ENCODE results near the gene DLX1. TPM values are rescaled to one million over a fixed set of nuclear protein-coding genes. Genes with fewer than 3 reads are reported as not detected.

DLX1 gene
- total and polyA plus RNA-seq, 2 of the 8 experiments (the other 6 are each of a cell fraction or from before 2014, with no cell fraction given): 0.11 TPM; not detected in 1

- H3K18ac ChIP-seq (ENCODE audit: extremely low read depth, low read length): no peak overlapping the region
- ChIA-PET CTCF (ENCODE audit: partially characterized antibody) (interaction anchor here (1.4 kb wide), 1 partner anchor 31 kb away, joined by 3 read pairs; no protein-coding TSS in a partner anchor), POLR2A (ENCODE audit: partially characterized antibody) (no interaction called here)
- H2BK120ac ChIP-seq (replicated peaks; ENCODE audit: low read depth, low read length): no peak overlapping the region
- no peak overlapping the region for H3K56ac ChIP-seq (replicated peaks; ENCODE audit: insufficient read length, low read depth, low read length)
- no peaks in the 10 kb centered on the region for H3K9me3 ChIP-seq (ENCODE audit: insufficient read depth in 2 of 2, low read depth in 1 of 2, low read length in 1 of 2)
- H4K5ac ChIP-seq (ENCODE audit: insufficient read length, low read depth, low read length): no peak overlapping the region
- no peaks in the 10 kb centered on the region for H4K20me1 ChIP-seq (replicated peaks in 1 of 2; ENCODE audit: control insufficient read depth in 1 of 2, insufficient read depth in 2 of 2, low read length in 2 of 2)
- H3K36me3 ChIP-seq (ENCODE audit: control insufficient read depth in 2 of 4, insufficient read depth in 4 of 4, low read length in 3 of 4): no peaks in the 10 kb centered on the region; a peak in 1 of 8 replicates
- H2AFZ ChIP-seq (ENCODE audit: low read length): no peak overlapping the region
- H3K4me2 ChIP-seq (ENCODE audit: insufficient read depth in 1 of 2, low read depth in 2 of 2, low read length in 2 of 2): no peak overlapping the region
- no peak overlapping the region for H3K4ac ChIP-seq (replicated peaks; ENCODE audit: insufficient read length, low read depth, low read length)
- H2BK20ac ChIP-seq (ENCODE audit: low read length): no peak overlapping the region
- TF ChIP-seq RXRA (IDR thresholded peaks at IDR 0.05; ENCODE audit: insufficient read depth, low read depth, low read length) (no peak), NANOG (IDR thresholded peaks at IDR 0.05; ENCODE audit: insufficient read depth, low read depth, low read length, poor library complexity, severe bottlenecking) (no peak), MAFK (IDR thresholded peaks at IDR 0.05; ENCODE audit: low read depth, low read length) (no peak), CREB1 (IDR thresholded peaks at IDR 0.05) (no peak), ZNF274 (IDR thresholded peaks at IDR 0.05; ENCODE audit: borderline replicate concordance, extremely low read depth, low read length) (no peak), BCL11A (IDR thresholded peaks at IDR 0.05; ENCODE audit: low read depth in 2 of 2, low read length in 2 of 2) (no peak), ATF3 (IDR thresholded peaks at IDR 0.05; ENCODE audit: insufficient read depth, low read depth, low read length) (no peak), RAD21 (IDR thresholded peaks at IDR 0.05 in 1 of 2, conservative IDR thresholded peaks at IDR 0.05 in 1 of 2; ENCODE audit: low read depth in 2 of 2, low read length in 2 of 2) (no peak), EGR1 (IDR thresholded peaks at IDR 0.05; ENCODE audit: borderline replicate concordance, low read depth, low read length) (no peak), SIX5 (IDR thresholded peaks at IDR 0.05; ENCODE audit: low read depth, low read length) (no peak), POLR2AphosphoS5 (IDR thresholded peaks at IDR 0.05; ENCODE audit: low read depth, low read length) (no peak)
- TF ChIP-seq, protein P1, sequence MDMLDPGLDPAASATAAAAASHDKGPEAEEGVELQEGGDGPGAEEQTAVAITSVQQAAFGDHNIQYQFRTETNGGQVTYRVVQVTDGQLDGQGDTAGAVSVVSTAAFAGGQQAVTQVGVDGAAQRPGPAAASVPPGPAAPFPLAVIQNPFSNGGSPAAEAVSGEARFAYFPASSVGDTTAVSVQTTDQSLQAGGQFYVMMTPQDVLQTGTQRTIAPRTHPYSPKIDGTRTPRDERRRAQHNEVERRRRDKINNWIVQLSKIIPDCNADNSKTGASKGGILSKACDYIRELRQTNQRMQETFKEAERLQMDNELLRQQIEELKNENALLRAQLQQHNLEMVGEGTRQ (IDR thresholded peaks at IDR 0.05; ENCODE audit: low read length): no peak
- TF ChIP-seq, protein P2, sequence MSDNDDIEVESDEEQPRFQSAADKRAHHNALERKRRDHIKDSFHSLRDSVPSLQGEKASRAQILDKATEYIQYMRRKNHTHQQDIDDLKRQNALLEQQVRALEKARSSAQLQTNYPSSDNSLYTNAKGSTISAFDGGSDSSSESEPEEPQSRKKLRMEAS (IDR thresholded peaks at IDR 0.05): no peak
- H3K79me1 ChIP-seq (ENCODE audit: low read depth, low read length): no peaks in the 10 kb centered on the region
- H3K23me2 ChIP-seq (ENCODE audit: low read depth, low read length): no peaks in the 10 kb centered on the region
- H3K4me1 ChIP-seq (replicated peaks in 1 of 4; ENCODE audit: control insufficient read depth in 3 of 4, insufficient read depth in 4 of 4, low read length in 3 of 4): no peaks in the 10 kb centered on the region
- FAIRE-seq: no peak
- no peaks in the 10 kb centered on the region for H3K79me2 ChIP-seq (ENCODE audit: control insufficient read depth in 1 of 2, insufficient read depth in 2 of 2, low read length in 2 of 2)
- H3K27ac ChIP-seq (ENCODE audit: low read depth, low read length): no peak overlapping the region
- DNase-seq (ENCODE audit: low read depth in 1 of 2, low spot score in 2 of 2): no peak
- 97% methylated on average over 4 of the region's 4 CpGs; no CpG with 5 or more reads in 1 of the 2 experiments for WGBS, 2 experiments (ENCODE audit: extremely low coverage in 1 of 2, insufficient coverage in 1 of 2, insufficient read length in 1 of 2, insufficient replicate concordance in 2 of 2, low coverage in 1 of 2, low lambda C conversion rate in 2 of 2, missing lambda C conversion rate in 1 of 2)
- H2BK5ac ChIP-seq (ENCODE audit: low read depth, low read length): no peak overlapping the region
- no peak overlapping the region for H2BK12ac ChIP-seq (ENCODE audit: low read depth, low read length)
- H4K91ac ChIP-seq (replicated peaks; ENCODE audit: insufficient read length, low read length): no peak overlapping the region
- H3K27me3 ChIP-seq (replicated peaks in 1 of 4; ENCODE audit: control insufficient read depth in 3 of 4, extremely low read depth in 1 of 4, insufficient read depth in 3 of 4, low read length in 3 of 4): peaks cover 3 to 9% (median 7%) of the 10 kb centered on the region in 4 experiments; a peak in 6 of 7 replicates
- H3K9ac ChIP-seq (replicated peaks in 1 of 4; ENCODE audit: extremely low read depth in 1 of 4, low read depth in 3 of 4, low read length in 3 of 4): no peak overlapping the region
- no peak overlapping the region for H3K14ac ChIP-seq (ENCODE audit: insufficient read length)
- no peak overlapping the region for H2BK15ac ChIP-seq (ENCODE audit: low read length)
- H4K8ac ChIP-seq (ENCODE audit: extremely low read depth, insufficient read depth, low read length): no peak overlapping the region
- no peak overlapping the region for H3K4me3 ChIP-seq (ENCODE audit: extremely low read depth in 1 of 4, insufficient read depth in 2 of 4, low read depth in 3 of 4, low read length in 4 of 4)
- H3K23ac ChIP-seq (ENCODE audit: insufficient read length): no peak overlapping the region
- no peak overlapping the region for H2AK5ac ChIP-seq (ENCODE audit: low read depth, low read length)
Observed at GRCh38 chr2:172073518-172073917, 11.8 kb upstream of the DLX1 start.

All from H1 (cell line).